ENCODE data around the gene TNFAIP8. TPM values are rescaled to one million over a fixed set of nuclear protein-coding genes. Genes with fewer than 3 reads are reported as not detected.

TNFAIP8 gene
- total and polyA plus RNA-seq, 2 of the 13 experiments (the other 11 are each of a cell fraction or from before 2014, with no cell fraction given) = 6.4 to 11.2 TPM

GRCh38 chr5:119311688-119312087, 44.1 kb upstream of the TNFAIP8 start:
- ChIA-PET POLR2A (interaction anchor here (1.6 kb wide), 1 partner anchor 8 kb away, joined by 5 read pairs; no protein-coding TSS in a partner anchor), CTCF (ENCODE audit: low intra/inter-chr PET ratio, low total read pairs) (no interaction called here)
- Histone ChIP-seq H3K36me3 (replicated peaks in 1 of 2; ENCODE audit: control insufficient read depth in 1 of 2, insufficient read depth in 2 of 2, low read length in 2 of 2) (no peaks in the 10 kb centered on the region), H2AFZ (ENCODE audit: low read length) (no peak overlapping the region), H3K27ac (ENCODE audit: extremely low read length, insufficient read depth, low read length) (no peak overlapping the region), H3K4me3 (replicated peaks in 1 of 3; ENCODE audit: insufficient read depth in 1 of 3, low read depth in 2 of 3, low read length in 3 of 3) (no peak overlapping the region), H3K27me3 (ENCODE audit: control insufficient read depth in 1 of 2, insufficient read depth in 2 of 2, low read length in 2 of 2) (no peaks in the 10 kb centered on the region), H3K4me2 (ENCODE audit: low read depth, low read length) (no peak overlapping the region), H4K20me1 (ENCODE audit: insufficient read depth, low read length) (no peaks in the 10 kb centered on the region), H3K4me1 (ENCODE audit: insufficient read depth, low read length) (peaks cover 24% of the 10 kb centered on the region), H3K9me3 (ENCODE audit: low read length) (no peaks in the 10 kb centered on the region), H3K9ac (ENCODE audit: insufficient read depth, low read depth, low read length) (no peak overlapping the region), H3K79me2 (ENCODE audit: insufficient read depth, low read length) (peaks cover 2% of the 10 kb centered on the region)
- no TSS peak for BruUV-seq (replicated peaks)
- FAIRE-seq (no peak), DNase-seq (ENCODE audit: low spot score) (no peak), ATAC-seq (no peak)
- in situ Hi-C loops (cut with HindIII; ENCODE audit: extremely low pct_ligation_motif_present, low pct_unique_long_range_greater_than_20kb) (no loop called here), intact Hi-C loops (cut with micrococcal nuclease; ENCODE audit: unreplicated experiment) (no loop called here)
- TF ChIP-seq ZFP90 (CRISPR knock-in tag; IDR thresholded peaks at IDR 0.05; ENCODE audit: borderline replicate concordance) (no peak), ZNF883 (CRISPR knock-in tag; IDR thresholded peaks at IDR 0.05; ENCODE audit: not compliant biosample characterization) (no peak), SUZ12 (IDR thresholded peaks at IDR 0.05; ENCODE audit: low read depth, low read length) (no peak), ZNF558 (CRISPR knock-in tag; IDR thresholded peaks at IDR 0.05; ENCODE audit: borderline replicate concordance) (no peak), ZNF30 (CRISPR knock-in tag; IDR thresholded peaks at IDR 0.05) (no peak), ATF7 (IDR thresholded peaks at IDR 0.05) (no peak), ATF7 (CRISPR knock-in tag; IDR thresholded peaks at IDR 0.05) (no peak), ZNF335 (CRISPR knock-in tag; IDR thresholded peaks at IDR 0.05) (no peak), ZNF33A (CRISPR knock-in tag; IDR thresholded peaks at IDR 0.05; ENCODE audit: borderline replicate concordance) (no peak), ZBTB14 (CRISPR knock-in tag; IDR thresholded peaks at IDR 0.05) (no peak), ZNF761 (CRISPR knock-in tag; conservative IDR thresholded peaks at IDR 0.05) (no peak), ZNF891 (CRISPR knock-in tag; IDR thresholded peaks at IDR 0.05) (no peak), PATZ1 (CRISPR knock-in tag; IDR thresholded peaks at IDR 0.05) (no peak), ZSCAN21 (CRISPR knock-in tag; IDR thresholded peaks at IDR 0.05; ENCODE audit: borderline replicate concordance) (no peak), FOXA1 (IDR thresholded peaks at IDR 0.05) (no peak), FOXA1 (CRISPR knock-in tag; IDR thresholded peaks at IDR 0.05) (no peak), KDM5B (CRISPR knock-in tag; IDR thresholded peaks at IDR 0.05; ENCODE audit: borderline replicate concordance) (no peak), SNAPC2 (CRISPR knock-in tag; IDR thresholded peaks at IDR 0.05) (no peak), JARID2 (CRISPR knock-in tag; IDR thresholded peaks at IDR 0.05; ENCODE audit: insufficient replicate concordance) (no peak), KDM3A (CRISPR knock-in tag; IDR thresholded peaks at IDR 0.05; ENCODE audit: low read depth) (no peak), IKZF4 (CRISPR knock-in tag; IDR thresholded peaks at IDR 0.05; ENCODE audit: borderline replicate concordance, low read depth, not compliant biosample characterization) (no peak)
- WGBS (ENCODE audit: low lambda C conversion rate) = 97% methylated on average over 2 of the region's 2 CpGs

All from HepG2 (cell line).